ENCODE measurements around the gene PROK1.

The PROK1 gene

DNA sequence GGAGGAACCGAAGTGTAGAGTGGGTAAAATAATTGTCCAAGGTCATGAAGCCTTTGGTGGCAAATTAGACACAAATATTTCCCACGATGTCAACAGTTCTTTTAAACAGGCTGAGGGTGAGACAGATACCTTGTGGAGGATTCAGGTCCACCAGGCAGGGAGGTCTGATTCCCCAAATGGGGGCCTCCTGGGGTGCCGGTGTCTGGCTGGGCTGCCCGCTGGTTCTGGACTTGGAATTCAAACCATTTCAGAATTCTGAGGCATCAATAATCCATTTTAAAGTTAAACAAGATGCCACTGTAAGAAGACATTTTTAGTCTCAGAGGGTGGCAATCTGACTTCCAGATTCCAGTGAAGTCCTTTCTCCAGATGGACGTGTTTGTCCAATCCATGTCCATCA lies 52.5 kb downstream of the PROK1 start:
- TF ChIP-seq POLR2A (IDR thresholded peaks at IDR 0.05; ENCODE audit: extremely low read depth, insufficient read length) (no peak), MYC (IDR thresholded peaks at IDR 0.05; ENCODE audit: low read depth, low read length) (no peak)
- TF ChIP-seq, protein P1, sequence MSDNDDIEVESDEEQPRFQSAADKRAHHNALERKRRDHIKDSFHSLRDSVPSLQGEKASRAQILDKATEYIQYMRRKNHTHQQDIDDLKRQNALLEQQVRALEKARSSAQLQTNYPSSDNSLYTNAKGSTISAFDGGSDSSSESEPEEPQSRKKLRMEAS (IDR thresholded peaks at IDR 0.05; ENCODE audit: low read depth, low read length) = no peak
- TF ChIP-seq, protein P2, sequence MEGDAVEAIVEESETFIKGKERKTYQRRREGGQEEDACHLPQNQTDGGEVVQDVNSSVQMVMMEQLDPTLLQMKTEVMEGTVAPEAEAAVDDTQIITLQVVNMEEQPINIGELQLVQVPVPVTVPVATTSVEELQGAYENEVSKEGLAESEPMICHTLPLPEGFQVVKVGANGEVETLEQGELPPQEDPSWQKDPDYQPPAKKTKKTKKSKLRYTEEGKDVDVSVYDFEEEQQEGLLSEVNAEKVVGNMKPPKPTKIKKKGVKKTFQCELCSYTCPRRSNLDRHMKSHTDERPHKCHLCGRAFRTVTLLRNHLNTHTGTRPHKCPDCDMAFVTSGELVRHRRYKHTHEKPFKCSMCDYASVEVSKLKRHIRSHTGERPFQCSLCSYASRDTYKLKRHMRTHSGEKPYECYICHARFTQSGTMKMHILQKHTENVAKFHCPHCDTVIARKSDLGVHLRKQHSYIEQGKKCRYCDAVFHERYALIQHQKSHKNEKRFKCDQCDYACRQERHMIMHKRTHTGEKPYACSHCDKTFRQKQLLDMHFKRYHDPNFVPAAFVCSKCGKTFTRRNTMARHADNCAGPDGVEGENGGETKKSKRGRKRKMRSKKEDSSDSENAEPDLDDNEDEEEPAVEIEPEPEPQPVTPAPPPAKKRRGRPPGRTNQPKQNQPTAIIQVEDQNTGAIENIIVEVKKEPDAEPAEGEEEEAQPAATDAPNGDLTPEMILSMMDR (IDR thresholded peaks at IDR 0.05; ENCODE audit: low read depth, low read length) = no peak
- DNase-seq (ENCODE audit: low read depth) = no peak
- no peak overlapping the region for H3K4me3 ChIP-seq (ENCODE audit: low read depth, low read length)

DNA sequence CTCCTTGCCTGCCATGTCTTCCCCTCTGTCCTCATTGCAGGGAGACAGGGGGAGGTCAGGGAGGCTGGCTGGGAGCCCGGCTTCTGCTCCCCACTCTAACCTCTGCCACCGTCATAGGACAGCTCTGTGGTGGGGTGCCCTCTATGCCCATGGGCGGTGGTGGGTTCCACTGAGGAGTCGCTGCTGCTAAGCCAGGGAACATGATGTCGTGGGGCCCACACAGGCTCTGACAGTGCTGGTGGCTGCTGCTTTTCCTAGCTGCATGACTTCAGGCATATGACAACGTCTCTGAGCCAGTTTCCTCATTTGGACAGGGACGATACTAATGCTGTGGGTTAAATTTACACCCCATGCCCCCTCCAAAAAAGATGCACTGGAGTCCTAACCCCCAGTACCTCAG lies 53.3 kb downstream of the PROK1 start:
- no peak for DNase-seq (ENCODE audit: low read depth)
- TF ChIP-seq, protein P1 (IDR thresholded peaks at IDR 0.05; ENCODE audit: low read depth, low read length) = no peak
- TF ChIP-seq MYC (IDR thresholded peaks at IDR 0.05; ENCODE audit: low read depth, low read length) = no peak
- no peak overlapping the region for H3K4me3 ChIP-seq (ENCODE audit: low read depth, low read length)

DNA sequence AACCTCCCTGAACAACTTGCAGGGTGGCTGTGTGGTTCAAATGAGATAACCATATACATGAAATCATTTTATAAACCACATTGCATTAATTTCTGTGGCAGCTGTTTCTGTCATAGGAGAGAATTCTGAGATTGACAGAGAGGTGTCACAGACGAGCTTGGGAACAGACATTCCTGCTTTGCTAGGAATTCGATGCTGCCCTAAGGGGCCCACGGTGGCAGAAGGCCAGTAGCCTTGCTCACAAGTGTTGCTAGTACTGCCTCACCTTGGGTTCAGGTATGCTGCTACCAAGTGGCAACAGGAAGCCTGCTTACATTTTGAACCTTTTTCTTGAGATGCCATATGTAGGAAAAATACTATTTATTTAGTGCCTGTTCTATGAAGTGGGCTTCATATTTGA lies 54.6 kb downstream of the PROK1 start:
- TF ChIP-seq, protein P1 (IDR thresholded peaks at IDR 0.05; ENCODE audit: low read depth, low read length) = no peak
- TF ChIP-seq, protein P2 (IDR thresholded peaks at IDR 0.05; ENCODE audit: low read depth, low read length) = no peak
- TF ChIP-seq MYC (IDR thresholded peaks at IDR 0.05; ENCODE audit: low read depth, low read length) (no peak), POLR2A (IDR thresholded peaks at IDR 0.05; ENCODE audit: extremely low read depth, insufficient read length) (no peak)
- H3K4me3 ChIP-seq (ENCODE audit: low read depth, low read length) = no peak overlapping the region
- no peak for DNase-seq (ENCODE audit: low read depth)

DNA sequence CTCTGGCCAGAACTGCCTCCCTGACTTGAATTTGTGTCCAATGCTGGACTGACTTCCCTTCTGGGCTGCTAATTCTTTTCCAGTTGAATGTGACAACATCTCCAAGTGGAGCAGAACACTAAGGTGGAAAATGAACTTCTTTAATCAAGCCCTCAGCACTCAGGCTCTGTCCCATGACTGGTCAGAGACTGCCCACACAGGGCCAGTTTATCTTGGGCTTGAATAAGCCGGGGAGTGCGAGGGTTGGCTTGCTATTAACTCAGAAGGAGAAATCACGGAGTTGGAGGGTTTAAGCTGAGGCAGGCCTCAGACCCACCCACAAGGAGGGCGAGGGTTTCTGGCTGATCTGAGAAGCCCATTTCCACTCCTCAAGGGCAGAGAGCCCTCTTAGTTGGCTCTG lies 55.6 kb downstream of the PROK1 start:
- TF ChIP-seq, protein P2 (IDR thresholded peaks at IDR 0.05; ENCODE audit: low read depth, low read length) = no peak
- TF ChIP-seq MYC (IDR thresholded peaks at IDR 0.05; ENCODE audit: low read depth, low read length) (no peak), POLR2A (IDR thresholded peaks at IDR 0.05; ENCODE audit: extremely low read depth, insufficient read length) (no peak)
- TF ChIP-seq, protein P1 (IDR thresholded peaks at IDR 0.05; ENCODE audit: low read depth, low read length) = no peak

More for the DNA sequence above, 55.6 kb downstream of the PROK1 start:
- no peak overlapping the region for H3K4me3 ChIP-seq (ENCODE audit: low read depth, low read length)
- DNase-seq (ENCODE audit: low read depth) = no peak
